Liver (tissue), 3 donors: ENCODE results near the gene AQP3.

Experiments
- CTCF ChIP-seq: fragments of 150-350 bp; IDR thresholded peaks from 2 replicates; pipeline ENCODE4 v1.5.1; 2017; ENCODE audit warnings: improper control_type of control experiment, low read depth, low read length; ENCODE audit not compliant: missing input control
- TF ChIP-seq, protein P1 (sequence below): IDR thresholded peaks from 2 replicates; pipeline ENCODE4 v1.6.1; 2016; ENCODE audit warnings: antibody characterized with exemption
- donor health status: healthy.
- donor health status: healthy.

- TF ChIP-seq CTCF = no peak
- TF ChIP-seq, protein P1, sequence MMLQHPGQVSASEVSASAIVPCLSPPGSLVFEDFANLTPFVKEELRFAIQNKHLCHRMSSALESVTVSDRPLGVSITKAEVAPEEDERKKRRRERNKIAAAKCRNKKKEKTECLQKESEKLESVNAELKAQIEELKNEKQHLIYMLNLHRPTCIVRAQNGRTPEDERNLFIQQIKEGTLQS = no peak
These were observed 3.3 kb upstream of the AQP3 start for GRCh38 chr9:33450621-33451146.
